ENCODE measurements around the gene FXYD7. TPM values are rescaled to one million over a fixed set of nuclear protein-coding genes. Genes with fewer than 3 reads are reported as not detected.

The FXYD7 gene
- total RNA-seq, 1 donor from 2014 or later, result not detected

DNA sequence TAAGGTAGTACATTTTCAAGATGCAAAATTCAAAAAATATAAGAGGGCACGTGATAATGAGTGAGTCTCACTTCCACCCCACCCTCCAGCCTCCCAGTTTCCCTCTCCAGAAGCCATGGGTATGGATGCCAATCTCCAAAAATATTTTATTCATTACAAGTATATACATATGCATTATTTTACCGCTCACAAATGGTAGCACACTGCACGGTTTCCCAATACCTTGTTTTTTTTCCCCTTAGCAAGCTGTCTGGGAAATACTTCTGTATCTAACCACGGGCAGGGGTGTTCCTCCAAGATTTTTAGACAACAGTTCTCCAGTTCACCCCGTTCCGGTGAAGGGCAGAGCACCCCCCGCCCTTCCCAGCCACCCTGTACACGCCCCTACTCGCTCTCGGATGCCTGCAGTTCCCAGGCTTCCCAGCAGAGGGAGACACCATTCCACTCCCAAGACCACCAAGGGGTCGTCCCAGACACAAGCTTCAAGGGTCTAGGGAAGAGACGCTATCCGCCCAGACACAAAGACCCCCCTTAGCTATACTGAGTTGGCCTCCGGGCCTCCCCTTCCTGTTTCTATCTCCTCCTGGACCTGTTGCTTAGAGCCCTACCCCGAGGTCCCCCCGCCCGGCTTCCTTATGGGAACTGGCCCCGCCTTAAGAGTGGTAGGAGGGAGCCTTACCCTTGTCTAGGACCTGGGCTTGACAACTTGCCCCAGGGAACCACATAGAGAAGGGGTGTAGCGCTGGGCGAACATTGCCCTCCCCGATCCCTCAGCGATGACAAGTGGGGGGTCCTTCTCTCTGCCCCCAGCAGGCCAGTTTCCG, 28.5 kb upstream of the FXYD7 start:
- H3K4me3 ChIP-seq (ENCODE audit: low read depth, low read length), result no peak overlapping the region
- H3K27me3 ChIP-seq (ENCODE audit: control insufficient read depth, insufficient read depth, low read length), result peaks cover 26% of the 10 kb centered on the region
- TF ChIP-seq, protein P1, sequence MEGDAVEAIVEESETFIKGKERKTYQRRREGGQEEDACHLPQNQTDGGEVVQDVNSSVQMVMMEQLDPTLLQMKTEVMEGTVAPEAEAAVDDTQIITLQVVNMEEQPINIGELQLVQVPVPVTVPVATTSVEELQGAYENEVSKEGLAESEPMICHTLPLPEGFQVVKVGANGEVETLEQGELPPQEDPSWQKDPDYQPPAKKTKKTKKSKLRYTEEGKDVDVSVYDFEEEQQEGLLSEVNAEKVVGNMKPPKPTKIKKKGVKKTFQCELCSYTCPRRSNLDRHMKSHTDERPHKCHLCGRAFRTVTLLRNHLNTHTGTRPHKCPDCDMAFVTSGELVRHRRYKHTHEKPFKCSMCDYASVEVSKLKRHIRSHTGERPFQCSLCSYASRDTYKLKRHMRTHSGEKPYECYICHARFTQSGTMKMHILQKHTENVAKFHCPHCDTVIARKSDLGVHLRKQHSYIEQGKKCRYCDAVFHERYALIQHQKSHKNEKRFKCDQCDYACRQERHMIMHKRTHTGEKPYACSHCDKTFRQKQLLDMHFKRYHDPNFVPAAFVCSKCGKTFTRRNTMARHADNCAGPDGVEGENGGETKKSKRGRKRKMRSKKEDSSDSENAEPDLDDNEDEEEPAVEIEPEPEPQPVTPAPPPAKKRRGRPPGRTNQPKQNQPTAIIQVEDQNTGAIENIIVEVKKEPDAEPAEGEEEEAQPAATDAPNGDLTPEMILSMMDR (IDR thresholded peaks at IDR 0.05; ENCODE audit: insufficient read depth, low read length, poor library complexity, severe bottlenecking), result peak; percentile 99
- no peak for DNase-seq (ENCODE audit: low read depth)
- no peaks in the 10 kb centered on the region for H3K36me3 ChIP-seq (ENCODE audit: control insufficient read depth, insufficient read depth, low read length)

DNA sequence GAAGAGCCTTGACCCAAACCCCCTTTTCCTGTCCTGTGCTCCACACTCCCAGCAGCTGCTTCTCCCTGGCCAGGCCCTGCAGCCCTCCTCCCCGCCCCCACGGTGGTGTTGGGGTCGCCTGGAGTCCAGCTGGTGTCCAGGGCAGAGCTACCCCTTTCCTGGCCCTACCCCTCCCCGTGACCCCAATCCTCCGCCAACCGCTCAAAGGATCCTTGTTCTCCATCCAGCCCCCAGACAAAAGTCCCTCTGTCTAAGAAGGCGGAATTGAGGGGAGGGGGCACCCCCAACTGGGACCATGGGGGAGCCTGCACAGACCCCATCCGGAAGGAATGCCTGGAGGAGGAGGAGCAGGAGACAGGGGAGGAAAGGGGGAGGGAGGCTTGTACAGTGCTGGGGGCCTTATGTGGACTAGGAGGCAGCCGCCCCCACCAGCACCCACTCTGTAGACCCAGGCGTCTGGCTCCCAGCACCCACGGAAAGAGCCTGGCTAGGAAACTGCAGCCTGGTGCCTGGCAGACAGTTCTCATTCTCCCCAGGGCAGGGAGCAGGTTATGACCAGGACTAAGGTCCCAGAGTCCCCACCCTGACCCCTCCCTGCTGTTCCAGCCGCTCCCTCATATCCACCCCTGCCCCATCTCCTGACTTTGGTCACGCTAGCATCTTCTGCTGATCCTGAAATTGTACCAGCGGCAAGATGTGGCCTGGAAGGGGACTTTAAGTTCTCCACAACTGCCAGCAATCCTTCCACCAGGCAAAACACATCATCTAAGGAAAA, 27.7 kb upstream of the FXYD7 start, which contains the start of gene FXYD3:
Gene FXYD3, plus strand, starts transcription at position 647 of the 775 bp plus-strand sequence. CDS start 3,554 bp downstream, outside the sequence.
- TF ChIP-seq, protein P1 (IDR thresholded peaks at IDR 0.05; ENCODE audit: insufficient read depth, low read length, poor library complexity, severe bottlenecking), result no peak
- DNase-seq (ENCODE audit: low read depth), result no peak
- no peak within 1 kb of the TSS for H3K4me3 ChIP-seq (ENCODE audit: low read depth, low read length)
- H3K27me3 ChIP-seq (ENCODE audit: control insufficient read depth, insufficient read depth, low read length), result peaks cover 23% of the 10 kb centered on the region
- no peaks in the 10 kb centered on the region for H3K36me3 ChIP-seq (ENCODE audit: control insufficient read depth, insufficient read depth, low read length)

DNA sequence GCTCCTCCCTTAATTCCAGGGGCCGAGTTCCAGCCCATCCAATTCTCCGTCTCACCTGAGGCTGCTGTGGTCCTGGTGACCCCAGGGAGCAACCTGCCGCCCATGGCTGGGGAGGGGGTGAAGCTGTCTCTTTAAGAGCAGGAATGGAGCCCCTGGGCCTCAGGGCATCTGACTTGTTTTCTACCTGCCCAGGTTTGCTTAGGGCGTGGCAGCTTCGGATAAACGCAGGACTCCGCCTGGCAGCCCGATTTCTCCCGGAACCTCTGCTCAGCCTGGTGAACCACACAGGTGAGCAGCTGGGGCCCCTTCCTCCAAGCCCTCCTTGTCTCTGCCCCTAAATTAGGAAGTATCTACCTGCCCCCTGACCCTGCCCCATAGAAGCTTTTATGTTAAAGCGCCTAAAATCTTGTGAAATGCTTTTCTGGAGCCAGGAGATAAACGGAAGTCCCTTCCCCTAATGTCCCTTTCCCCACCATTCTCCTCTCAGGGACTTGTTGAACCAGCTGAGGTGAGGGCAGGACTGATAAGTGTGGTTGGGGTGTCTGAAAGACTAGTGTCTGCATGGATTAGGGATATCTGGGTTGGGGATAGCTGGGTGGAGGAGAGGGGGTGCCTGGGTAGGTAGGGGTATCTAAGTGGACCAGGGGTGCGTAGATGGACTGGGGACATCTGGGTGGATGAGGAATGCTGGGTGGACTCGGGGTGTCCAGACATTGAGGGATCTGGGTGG, 26.8 kb upstream of the FXYD7 start:
- no peaks in the 10 kb centered on the region for H3K36me3 ChIP-seq (ENCODE audit: control insufficient read depth, insufficient read depth, low read length)
- DNase-seq (ENCODE audit: low read depth), result no peak
- TF ChIP-seq, protein P1 (IDR thresholded peaks at IDR 0.05; ENCODE audit: insufficient read depth, low read length, poor library complexity, severe bottlenecking), result no peak
- H3K4me3 ChIP-seq (ENCODE audit: low read depth, low read length), result no peak overlapping the region
- H3K27me3 ChIP-seq (ENCODE audit: control insufficient read depth, insufficient read depth, low read length), result peaks cover 23% of the 10 kb centered on the region

DNA sequence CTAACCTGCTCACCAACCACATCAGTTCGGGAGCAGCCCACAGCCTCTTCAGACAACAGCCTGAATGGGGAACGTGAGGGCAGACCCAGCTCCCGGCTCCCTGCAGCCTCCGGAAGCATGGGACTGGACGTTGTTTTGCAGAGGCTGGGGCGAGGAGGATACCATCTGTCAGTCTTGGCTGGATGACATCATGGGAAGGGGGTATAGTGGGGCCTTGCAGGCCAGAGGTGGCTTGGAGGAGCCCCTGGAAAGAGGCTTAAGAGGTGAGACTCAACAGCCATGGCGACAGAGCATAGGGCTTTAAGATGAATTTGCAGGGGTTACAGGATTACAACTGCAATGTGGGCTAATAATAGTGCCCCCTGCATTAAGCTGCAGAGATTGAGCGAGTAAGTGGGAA, 25.9 kb upstream of the FXYD7 start:
- Histone ChIP-seq H3K36me3 (ENCODE audit: control insufficient read depth, insufficient read depth, low read length) (no peaks in the 10 kb centered on the region), H3K4me3 (ENCODE audit: low read depth, low read length) (no peak overlapping the region), H3K27me3 (ENCODE audit: control insufficient read depth, insufficient read depth, low read length) (peaks cover 23% of the 10 kb centered on the region)
- TF ChIP-seq, protein P1 (IDR thresholded peaks at IDR 0.05; ENCODE audit: insufficient read depth, low read length, poor library complexity, severe bottlenecking), result no peak
- DNase-seq (ENCODE audit: low read depth), result no peak

DNA sequence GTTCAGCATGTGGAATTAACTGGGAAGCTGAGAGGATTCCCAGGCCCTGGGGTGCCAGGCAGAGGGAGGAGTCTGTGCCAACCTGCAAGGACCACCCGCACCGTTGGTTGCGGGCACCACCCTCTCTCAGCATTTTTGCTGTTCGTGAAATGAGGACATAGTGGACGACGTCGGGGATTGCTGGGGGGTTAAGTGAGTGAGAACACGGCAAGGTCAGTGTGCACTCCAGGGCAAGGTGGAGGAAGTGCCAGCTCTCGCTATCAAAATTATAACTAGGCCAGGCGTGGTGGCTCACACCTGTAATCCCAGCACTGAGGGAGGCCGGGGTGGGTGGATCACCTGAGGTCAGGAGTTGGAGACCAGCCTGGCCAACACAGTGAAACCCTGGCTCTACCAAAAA, 25.3 kb upstream of the FXYD7 start:
- Histone ChIP-seq H3K27me3 (ENCODE audit: control insufficient read depth, insufficient read depth, low read length) (peaks cover 23% of the 10 kb centered on the region), H3K4me3 (ENCODE audit: low read depth, low read length) (no peak overlapping the region), H3K36me3 (ENCODE audit: control insufficient read depth, insufficient read depth, low read length) (no peaks in the 10 kb centered on the region)
- DNase-seq (ENCODE audit: low read depth), result no peak
- TF ChIP-seq, protein P1 (IDR thresholded peaks at IDR 0.05; ENCODE audit: insufficient read depth, low read length, poor library complexity, severe bottlenecking), result no peak

Measured in kidney epithelial cell (primary cell).